Astrocyte (in vitro differentiated cells and primary cell): ENCODE results near the gene ACTR3C.

Experiments
- CTCF ChIP-seq: IDR thresholded peaks from 2 replicates; pipeline ENCODE4 v1.5.1; 2011; ENCODE audit warnings: low read depth, mild to moderate bottlenecking, inconsistent platforms, low read length, moderate library complexity; ENCODE audit not compliant: insufficient read depth
- EZH2 ChIP-seq: IDR thresholded peaks from 2 replicates; pipeline ENCODE4 v1.6.1; 2012; ENCODE audit warnings: mild to moderate bottlenecking, low read length, inconsistent platforms; ENCODE audit not compliant: insufficient read depth

- TF ChIP-seq CTCF (no peak), EZH2 (no peak)
Measured at GRCh38 chr7:150351587-150352194, 28.3 kb upstream of the ACTR3C start.
